HG03575 (cell line): ENCODE results near the gene ATRIP.
"Not testable (repeated sequence)": the region's sequence is repeated elsewhere in the genome, so short reads cannot be mapped to it uniquely, and the experiment has no call there.

Experiments used
- ATAC-seq: cut with Tn5 transposase; IDR thresholded peaks from one replicate; pipeline ENCODE4 v1.9.1; 2021; ENCODE audit not compliant: unreplicated experiment, insufficient number of reproducible peaks, low FRiP score; ENCODE audit errors: extremely low read depth

The ATRIP gene

GRCh38 chr3:48446425-48447193 lies at the start of gene ATRIP:
TSS of gene ATRIP (plus strand) at chr3:48446737. CDS start at chr3:48446846, 109 bp downstream.
- ATAC-seq: no peak

GRCh38 chr3:48397767-48398681 lies 48.5 kb upstream of the ATRIP start:
- no peak for ATAC-seq

GRCh38 chr3:48398701-48399386 lies 47.7 kb upstream of the ATRIP start:
- no peak for ATAC-seq

- no peak for ATAC-seq
Measured at GRCh38 chr3:48399387-48400172, 47.0 kb upstream of the ATRIP start.

- ATAC-seq: no peak
Measured at GRCh38 chr3:48400824-48401433, 45.6 kb upstream of the ATRIP start.

GRCh38 chr3:48401434-48401901 lies 45.1 kb upstream of the ATRIP start:
- not testable (repeated sequence) for ATAC-seq

GRCh38 chr3:48402281-48402732 lies 44.2 kb upstream of the ATRIP start:
- ATAC-seq: no peak

- no peak for ATAC-seq
Measured at GRCh38 chr3:48402907-48403306, 43.6 kb upstream of the ATRIP start.

- ATAC-seq: no peak
Measured at GRCh38 chr3:48403533-48404439, 42.8 kb upstream of the ATRIP start.

GRCh38 chr3:48404440-48405342 lies 41.8 kb upstream of the ATRIP start:
- no peak for ATAC-seq

GRCh38 chr3:48405343-48405881 lies 41.1 kb upstream of the ATRIP start:
- ATAC-seq: no peak

- no peak for ATAC-seq
Measured at GRCh38 chr3:48405971-48406370, 40.6 kb upstream of the ATRIP start.

- no peak for ATAC-seq
Measured at GRCh38 chr3:48406443-48407431, 39.8 kb upstream of the ATRIP start.

GRCh38 chr3:48407542-48408099 lies 38.9 kb upstream of the ATRIP start:
- ATAC-seq: no peak
